IMR-90 (cell line): ENCODE results near the gene PPP2R2D. TPM values are rescaled to one million over a fixed set of nuclear protein-coding genes. Genes with fewer than 3 reads are reported as not detected.

Experiments
- ATAC-seq: fragments of 200-7000 bp; cut with Tn5 transposase; 2 replicates; pipeline ENCODE4 v1.9.1; 2020; ENCODE audit warnings: low read depth, mild to moderate bottlenecking, moderate library complexity
- BruUV-seq: library from RNA; stranded (reverse); fragments of 400-500 nt; replicated peaks from 2 replicates; lab custom pipeline; 2021; lab: Mats Ljungman, UMichigan
- CTCF ChIA-PET: fragments of 300-600 bp; formaldehyde crosslinking; extraction: SDS; loops from one replicate; lab custom pipeline; 2021; ENCODE audit warnings: antibody characterized with exemption; lab: Yijun Ruan, JAX
- POLR2A ChIA-PET: fragments of 300-600 bp; sonication (Branson Sonifier 250); formaldehyde crosslinking; loops from one replicate; lab custom pipeline; 2022; ENCODE audit warnings: antibody characterized with exemption; ENCODE audit not compliant: unreplicated experiment; lab: Charles Lee
- DNase-seq: peaks from one replicate; pipeline ENCODE4 v3.0.0; 2013
- H2AFZ ChIP-seq: replicated peaks from 2 replicates; pipeline ENCODE3; 2013; ENCODE audit warnings: low read length, mild to moderate bottlenecking; ENCODE audit not compliant: poor library complexity
- H2AK5ac ChIP-seq: 2 replicates; pipeline ENCODE4 v1.6.1; 2013; ENCODE audit warnings: low read depth, low read length, inconsistent platforms
- H2AK9ac ChIP-seq: replicated peaks from 2 replicates; pipeline ENCODE3; 2013; ENCODE audit warnings: mild to moderate bottlenecking, low read depth, low read length, moderate library complexity; ENCODE audit not compliant: poor library complexity
- H2BK120ac ChIP-seq: 2 replicates; pipeline ENCODE4 v1.6.1; 2013; ENCODE audit warnings: low read depth, low read length, inconsistent platforms
- H2BK15ac ChIP-seq: 3 replicates; pipeline ENCODE4 v1.6.1; 2013; ENCODE audit warnings: low read depth, low read length, inconsistent platforms
- H2BK20ac ChIP-seq: 2 replicates; pipeline ENCODE4 v1.6.1; 2013; ENCODE audit warnings: low read depth, mild to moderate bottlenecking, inconsistent platforms, low read length, moderate library complexity
- H2BK5ac ChIP-seq: 2 replicates; pipeline ENCODE4 v1.6.1; 2013; ENCODE audit warnings: mild to moderate bottlenecking, low read depth, low read length, inconsistent platforms; ENCODE audit not compliant: poor library complexity, severe bottlenecking
- H3K14ac ChIP-seq: replicated peaks from 2 replicates; pipeline ENCODE4 v1.6.1; 2013; ENCODE audit warnings: low read depth, low read length, inconsistent platforms
- H3K18ac ChIP-seq: 2 replicates; pipeline ENCODE4 v1.6.1; 2013; ENCODE audit warnings: low read depth, low read length, control low read depth
- H3K23ac ChIP-seq: 2 replicates; pipeline ENCODE4 v1.6.1; 2013; ENCODE audit warnings: low read depth, low read length, inconsistent platforms
- H3K27ac ChIP-seq: 2 replicates; pipeline ENCODE4 v1.5.1; 2013; ENCODE audit warnings: mild to moderate bottlenecking, control low read depth, low read length; ENCODE audit not compliant: insufficient read depth
- H3K27me3 ChIP-seq: 2 replicates; pipeline ENCODE4 v1.6.1; 2013; ENCODE audit warnings: low read length; ENCODE audit not compliant: control insufficient read depth, insufficient read depth
- H3K36me3 ChIP-seq: 2 replicates; pipeline ENCODE4 v1.6.1; 2013; ENCODE audit warnings: low read length, mixed read lengths; ENCODE audit not compliant: control insufficient read depth, insufficient read depth
- H3K4ac ChIP-seq: 2 replicates; pipeline ENCODE4 v1.6.1; 2013; ENCODE audit warnings: low read depth, low read length, inconsistent platforms
- H3K4me1 ChIP-seq: 2 replicates; pipeline ENCODE4 v1.6.1; 2013; ENCODE audit warnings: low read length, mixed read lengths; ENCODE audit not compliant: control insufficient read depth, insufficient read depth
- H3K4me2 ChIP-seq: 2 replicates; pipeline ENCODE4 v1.6.1; 2013; ENCODE audit warnings: low read depth, mild to moderate bottlenecking, control low read depth, low read length, moderate library complexity
- H3K4me3 ChIP-seq: 2 replicates; pipeline ENCODE4 v1.5.1; 2013; ENCODE audit warnings: low read depth, mild to moderate bottlenecking, control low read depth, low read length, moderate library complexity; ENCODE audit not compliant: insufficient read depth
- H3K56ac ChIP-seq: 2 replicates; pipeline ENCODE4 v1.6.1; 2013; ENCODE audit warnings: low read length, inconsistent platforms; ENCODE audit not compliant: insufficient read depth; ENCODE audit errors: extremely low read depth
- H3K79me1 ChIP-seq, 2 experiments: 2 replicates each; pipeline ENCODE4 v1.6.1; 2013; ENCODE audit warnings: low read length in 2 of 2, inconsistent platforms in 1 of 2, low read depth in 1 of 2
- H3K9ac ChIP-seq: 2 replicates; pipeline ENCODE4 v1.6.1; 2013; ENCODE audit warnings: low read depth, low read length, control low read depth
- H3K9me1 ChIP-seq: 2 replicates; pipeline ENCODE4 v1.6.1; 2013; ENCODE audit warnings: low read length, inconsistent platforms; ENCODE audit not compliant: insufficient read depth
- H3K9me3 ChIP-seq: 2 replicates; pipeline ENCODE4 v1.6.1; 2013; ENCODE audit warnings: low read length; ENCODE audit not compliant: control insufficient read depth, insufficient read depth
- H4K20me1 ChIP-seq: 2 replicates; pipeline ENCODE4 v1.6.1; 2013; ENCODE audit warnings: low read length, inconsistent platforms; ENCODE audit not compliant: insufficient read depth
- H4K5ac ChIP-seq: 2 replicates; pipeline ENCODE4 v1.6.1; 2013; ENCODE audit warnings: mild to moderate bottlenecking, low read depth, low read length, control low read depth
- H4K8ac ChIP-seq, 2 experiments: 2 replicates each; pipeline ENCODE4 v1.6.1; 2013; ENCODE audit warnings: low read depth in 2 of 2, low read length in 2 of 2, control low read depth in 1 of 2, inconsistent platforms in 1 of 2
- H4K91ac ChIP-seq: 2 replicates; pipeline ENCODE4 v1.6.1; 2013; ENCODE audit warnings: low read depth, low read length, inconsistent platforms; ENCODE audit not compliant: insufficient read depth
- BHLHE40 ChIP-seq: fragments of 150-350 bp; IDR thresholded peaks from 2 replicates; pipeline ENCODE4 v1.6.1; 2016; ENCODE audit warnings: mild to moderate bottlenecking, low read depth, low read length
- CHD1 ChIP-seq: IDR thresholded peaks from 2 replicates; pipeline ENCODE4 v1.6.1; 2012; ENCODE audit warnings: low read depth, low read length, improper control_type of control experiment
- FOS ChIP-seq: fragments of 150-350 bp; IDR thresholded peaks from 2 replicates; pipeline ENCODE4 v1.6.1; 2016; ENCODE audit warnings: low read depth, low read length
- MAFK ChIP-seq: IDR thresholded peaks from 2 replicates; pipeline ENCODE4 v1.6.1; 2012; ENCODE audit warnings: low read depth, low read length, improper control_type of control experiment
- MAZ ChIP-seq: IDR thresholded peaks from 2 replicates; pipeline ENCODE4 v1.6.1; 2012; ENCODE audit warnings: low read depth, mild to moderate bottlenecking, low read length, improper control_type of control experiment, moderate library complexity, borderline replicate concordance
- MXI1 ChIP-seq: IDR thresholded peaks from 2 replicates; pipeline ENCODE4 v1.6.1; 2012; ENCODE audit warnings: low read depth, mild to moderate bottlenecking, low read length, moderate library complexity, borderline replicate concordance
- RAD21 ChIP-seq: IDR thresholded peaks from 2 replicates; pipeline ENCODE4 v1.6.1; 2012; ENCODE audit warnings: low read length, improper control_type of control experiment
- RCOR1 ChIP-seq: IDR thresholded peaks from 2 replicates; pipeline ENCODE4 v1.6.1; 2012; ENCODE audit warnings: mild to moderate bottlenecking, low read length, improper control_type of control experiment; ENCODE audit not compliant: insufficient replicate concordance
- RFX5 ChIP-seq: IDR thresholded peaks from 2 replicates; pipeline ENCODE4 v1.8.0; 2012; ENCODE audit warnings: low read depth, mild to moderate bottlenecking, low read length, moderate library complexity
- WGBS, 2 experiments: methylation state at CpG; one replicate each; pipeline versions ENCODE4 v1.1.5 to v1.1.7; 2013; ENCODE audit warnings: missing lambda C conversion rate in 2 of 2; ENCODE audit not compliant: insufficient read length in 1 of 2; ENCODE audit errors: extremely low coverage in 2 of 2; 5-methylcytosine and 5-hydroxymethylcytosine counted together
- dilution Hi-C: fragments of 300-500 bp; cut with HindIII; formaldehyde crosslinking; loops from one replicate; pipeline ENCODE4 v1.14.3; 2018; ENCODE audit warnings: low sequenced_read_pairs; ENCODE audit not compliant: unreplicated experiment
- in situ Hi-C: fragments of 300-500 bp; cut with MboI; formaldehyde crosslinking; loops from 3 replicates; pipeline ENCODE4 v1.14.3; 2019; ENCODE audit warnings: low sequenced_read_pairs, inconsistent platforms, mixed read lengths
- intact Hi-C: fragments of 100-400 bp; cut with micrococcal nuclease; formaldehyde crosslinking; loops from 2 replicates; pipeline ENCODE4 v1.10.0; 2022
- polyA plus RNA-seq, 3 experiments: library from polyadenylated mRNA; depleted of rRNA; stranded (reverse); fragments of >200 nt; gene quantifications; 2 replicates each; pipeline ENCODE4 v1.2.3, GENCODE V29; 2012; ENCODE audit warnings: low replicate concordance in 1 of 3
- total RNA-seq: library from RNA; depleted of rRNA; stranded (reverse); fragments of >200 nt; gene quantifications from 2 replicates; pipeline ENCODE4 v1.2.3, GENCODE V29; 2012
- TF ChIP-seq, protein P1 (sequence below): fragments of 150-350 bp; IDR thresholded peaks from 2 replicates; pipeline ENCODE4 v1.6.1; 2017; ENCODE audit warnings: mild to moderate bottlenecking, antibody characterized with exemption, low read length, low read depth

Gene PPP2R2D
- total and polyA plus RNA-seq, 2 of the 4 experiments (the other 2 are of a cell fraction): 22.8 to 23.8 TPM

DNA sequence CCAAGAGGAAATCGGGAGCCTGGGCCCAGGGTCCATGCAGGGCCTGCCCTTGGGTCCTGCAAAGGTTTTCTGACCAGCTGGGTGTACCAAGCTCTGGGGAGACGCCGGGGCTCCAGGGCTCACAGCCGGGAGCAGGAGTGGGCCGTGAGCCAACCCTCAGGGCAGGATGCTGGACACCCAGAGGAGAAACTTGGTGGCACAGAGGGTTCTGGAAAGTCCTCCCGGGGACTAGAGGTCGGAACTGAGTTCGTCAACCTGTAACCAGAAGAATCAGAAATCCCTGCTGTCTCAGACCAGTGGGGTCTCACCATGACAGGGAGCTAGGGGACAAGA is 29.2 kb upstream of the PPP2R2D start:
- BruUV-seq: no TSS peak

More for the DNA sequence above, 29.2 kb upstream of the PPP2R2D start:
- Histone ChIP-seq H3K23ac (no peak overlapping the region), H2AK9ac (no peak overlapping the region), H4K5ac (no peak overlapping the region), H4K20me1 (no peaks in the 10 kb centered on the region), H3K27ac (no peak overlapping the region), H4K91ac (no peak overlapping the region), H3K9me1 (no peaks in the 10 kb centered on the region), H2BK120ac (no peak overlapping the region), H2BK20ac (no peak overlapping the region), H4K8ac (no peak overlapping the region), H3K9me3 (no peaks in the 10 kb centered on the region), H3K4me1 (no peaks in the 10 kb centered on the region), H2AFZ (no peak overlapping the region), H3K4me3 (no peak overlapping the region), H3K4ac (no peak overlapping the region), H2BK15ac (no peak overlapping the region), H3K4me2 (no peak overlapping the region), H3K9ac (no peak overlapping the region), H3K79me1 (no peaks in the 10 kb centered on the region), H3K14ac (no peak overlapping the region), H2AK5ac (no peak overlapping the region), H3K56ac (no peak overlapping the region), H3K36me3 (no peaks in the 10 kb centered on the region), H2BK5ac (no peak overlapping the region), H3K27me3 (peaks cover 4% of the 10 kb centered on the region; the same call in 1 of the 2 replicates), H3K18ac (no peak overlapping the region)
- 74% methylated on average over 7 of the region's 8 CpGs; no CpG with 5 or more reads in 1 of the 2 experiments for WGBS, 2 experiments
- no peak for TF ChIP-seq MXI1
- TF ChIP-seq BHLHE40: no peak
- TF ChIP-seq MAZ: no peak
- no peak for TF ChIP-seq RCOR1
- TF ChIP-seq, protein P1, sequence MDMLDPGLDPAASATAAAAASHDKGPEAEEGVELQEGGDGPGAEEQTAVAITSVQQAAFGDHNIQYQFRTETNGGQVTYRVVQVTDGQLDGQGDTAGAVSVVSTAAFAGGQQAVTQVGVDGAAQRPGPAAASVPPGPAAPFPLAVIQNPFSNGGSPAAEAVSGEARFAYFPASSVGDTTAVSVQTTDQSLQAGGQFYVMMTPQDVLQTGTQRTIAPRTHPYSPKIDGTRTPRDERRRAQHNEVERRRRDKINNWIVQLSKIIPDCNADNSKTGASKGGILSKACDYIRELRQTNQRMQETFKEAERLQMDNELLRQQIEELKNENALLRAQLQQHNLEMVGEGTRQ: no peak
- TF ChIP-seq FOS: no peak
- TF ChIP-seq MAFK: no peak
- TF ChIP-seq RAD21: no peak
- TF ChIP-seq RFX5: no peak
- TF ChIP-seq CHD1: no peak
- dilution Hi-C loops: no loop called here
- ChIA-PET CTCF (no interaction called here), POLR2A (no interaction called here)
- ATAC-seq (no peak), DNase-seq (no peak)
- intact Hi-C loops: no loop called here
- in situ Hi-C loops: no loop called here
